Activated CD8-positive, alpha-beta memory T cell treated with anti-CD3 and anti-CD28 coated beads for 4 hours (primary cell): ENCODE measurements around the gene EXOC3L4.

ENCODE experiments used
- DNase-seq, 2 donors: peaks; one replicate each; pipeline ENCODE4 v3.0.0-alpha.2; 2020; ENCODE audit warnings: low read depth in 2 of 2

EXOC3L4 gene

DNA sequence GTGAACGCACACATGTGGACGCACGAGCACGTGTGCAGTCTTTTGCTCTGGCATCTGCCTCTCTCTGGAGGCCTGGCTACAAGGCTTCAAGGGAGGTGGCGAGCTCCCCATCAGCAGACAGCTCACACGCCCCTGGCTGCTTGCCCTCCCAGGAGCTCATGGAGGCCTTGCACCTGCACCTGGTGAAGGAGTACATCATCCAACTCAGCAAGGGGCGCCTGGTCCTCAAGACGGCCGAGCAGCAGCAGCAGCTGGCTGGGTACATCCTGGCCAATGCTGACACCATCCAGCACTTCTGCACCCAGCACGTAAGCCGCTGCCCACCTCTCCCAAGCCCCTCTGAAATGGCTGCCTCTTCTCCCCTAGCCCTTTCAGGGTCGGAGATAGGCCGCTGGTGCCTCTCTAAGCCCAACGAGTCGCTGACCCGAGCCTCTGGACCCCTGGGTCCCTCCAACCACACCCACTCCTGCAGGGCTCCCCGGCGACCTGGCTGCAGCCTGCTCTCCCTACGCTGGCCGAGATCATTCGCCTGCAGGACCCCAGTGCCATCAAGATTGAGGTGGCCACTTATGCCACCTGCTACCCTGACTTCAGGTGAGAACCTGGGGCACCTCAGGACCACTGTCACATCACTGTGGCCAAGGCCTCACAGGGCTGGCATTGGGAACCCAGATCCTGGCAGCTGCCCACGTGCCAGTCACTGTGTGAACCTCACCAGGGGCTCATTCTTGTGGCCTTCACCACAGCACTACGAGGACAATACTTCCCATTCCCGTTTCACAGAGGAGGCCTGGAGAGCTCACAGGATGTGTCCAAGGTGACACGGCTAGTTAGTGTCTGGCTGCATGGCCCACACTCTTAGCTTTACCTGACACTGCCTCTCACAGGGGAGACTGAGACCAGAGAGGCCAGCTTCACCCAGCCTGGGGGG is 39.0 kb downstream of the EXOC3L4 start:
- no peak for DNase-seq

DNA sequence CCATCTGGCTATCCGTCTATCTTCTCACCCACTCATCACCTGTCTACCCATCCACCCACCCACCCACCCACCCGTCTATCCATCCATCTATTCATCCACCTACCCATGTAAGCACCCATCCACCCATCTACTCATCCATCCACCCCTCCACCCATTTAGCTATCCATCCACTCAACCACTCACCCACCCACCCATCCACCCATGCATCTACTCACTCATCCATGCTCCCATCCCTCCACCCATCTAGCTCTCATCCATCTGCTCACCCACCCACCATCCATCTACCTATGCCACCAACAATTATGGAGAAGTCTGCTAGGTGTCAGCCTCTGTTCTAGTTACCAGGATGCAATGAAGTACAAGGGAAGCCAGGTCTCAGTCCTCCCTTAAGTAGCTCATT is 39.9 kb downstream of the EXOC3L4 start:
- no peak for DNase-seq

DNA sequence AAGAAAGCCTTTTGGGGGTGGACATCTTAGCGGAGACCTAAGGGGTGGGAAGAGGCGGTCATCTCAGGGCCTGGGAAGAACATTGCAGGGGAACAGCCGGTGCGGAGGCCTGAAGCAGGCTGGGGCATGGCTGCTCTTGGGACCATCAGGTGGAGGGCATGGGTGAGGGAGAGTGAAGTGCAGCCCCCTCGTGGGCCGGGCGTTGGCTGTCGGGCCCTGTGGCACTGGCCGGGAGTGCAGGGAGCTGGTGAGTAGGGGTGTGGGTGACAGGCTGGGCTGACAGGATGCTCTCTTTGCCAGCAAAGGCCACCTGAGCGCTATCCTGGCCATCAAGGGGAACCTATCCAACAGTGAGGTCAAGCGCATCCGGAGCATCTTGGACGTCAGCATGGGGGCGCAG is 40.4 kb downstream of the EXOC3L4 start:
- DNase-seq = no peak

DNA sequence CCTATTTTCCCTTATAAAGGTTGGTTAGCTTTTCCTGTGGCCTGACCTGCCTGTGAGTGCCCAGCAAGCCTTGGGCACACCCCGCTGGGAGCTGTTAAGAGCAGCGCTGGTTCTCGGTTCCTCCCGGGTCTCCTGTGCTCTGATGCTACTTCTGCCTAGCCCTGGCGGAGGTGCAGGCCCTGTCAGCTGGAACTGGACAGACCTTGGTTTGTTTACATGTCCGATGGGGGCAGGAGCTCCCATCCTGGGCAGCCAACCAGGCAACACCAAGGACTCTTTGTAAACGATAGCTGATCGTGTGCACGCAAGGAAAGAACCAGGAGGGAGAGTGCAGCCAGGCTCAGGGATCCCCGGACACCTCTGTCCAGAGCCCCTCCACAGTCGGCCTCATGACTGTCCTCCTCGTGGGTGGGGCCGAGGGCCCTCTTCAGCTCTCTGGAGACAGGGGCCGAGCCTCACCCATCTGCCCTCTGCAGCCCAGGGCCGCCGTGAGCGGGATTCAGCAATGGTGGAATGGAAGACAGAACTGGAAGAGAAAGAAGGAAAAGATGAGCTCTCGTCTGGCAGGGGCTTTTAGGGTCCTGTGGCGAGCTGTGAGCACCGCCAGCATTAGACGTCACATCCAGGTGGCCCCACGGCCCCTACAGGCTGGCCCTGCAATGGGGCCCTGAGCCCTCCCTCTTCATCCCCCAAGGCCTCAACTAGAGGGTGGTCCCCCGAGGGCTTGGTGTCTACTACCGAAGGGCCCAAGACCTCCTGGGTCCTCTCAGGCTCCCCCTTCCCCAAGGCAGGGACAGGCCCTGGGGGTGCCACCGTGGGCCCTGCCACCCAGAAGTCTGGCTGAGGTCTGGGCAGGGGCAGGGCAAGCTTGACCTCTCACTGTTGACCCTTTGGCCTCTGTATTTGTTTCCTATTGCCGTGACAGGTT is 41.1 kb downstream of the EXOC3L4 start:
- DNase-seq = no peak

DNA sequence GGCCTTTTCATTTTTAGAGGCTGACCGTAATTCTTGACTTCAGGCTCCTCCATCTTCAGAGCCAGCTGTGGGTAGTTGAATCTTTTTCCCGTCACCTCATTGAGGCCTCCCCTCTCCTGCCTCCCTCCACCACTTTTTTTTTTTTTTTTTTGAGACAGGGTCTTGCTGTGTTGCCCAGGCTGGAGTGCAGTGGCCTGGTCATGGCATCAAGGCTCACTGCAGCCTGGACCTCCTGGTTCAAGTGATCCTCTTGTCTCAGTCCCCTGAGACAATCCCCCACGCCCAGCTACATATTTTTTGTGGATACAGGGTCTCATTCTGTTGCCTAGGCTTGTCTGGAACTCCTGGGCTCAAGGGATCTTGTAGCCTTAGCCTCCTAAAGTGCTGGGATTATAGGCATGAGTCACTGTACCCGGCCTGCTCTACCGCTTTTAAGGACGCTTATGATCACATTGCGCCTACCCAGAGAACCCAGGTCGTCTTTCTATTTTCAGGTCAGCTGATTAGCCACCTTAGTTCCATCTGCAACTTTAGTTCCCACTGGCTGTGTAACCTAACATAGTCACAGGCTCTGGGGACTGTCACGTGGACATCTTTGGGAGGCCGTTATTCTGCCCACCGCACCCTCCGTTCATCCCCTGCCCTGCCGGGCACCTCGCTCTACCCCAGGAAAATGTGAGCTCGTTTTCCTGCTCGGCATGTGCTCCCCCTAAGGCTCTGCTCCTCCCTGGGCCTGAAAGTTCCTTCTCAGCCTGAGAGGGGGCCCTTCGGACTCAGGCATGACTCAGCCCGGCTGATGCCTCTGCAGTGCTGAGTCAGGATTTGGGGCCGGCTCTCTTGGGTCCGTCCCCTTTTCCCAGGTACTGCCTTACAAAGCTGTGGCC is 42.1 kb downstream of the EXOC3L4 start:
- no peak for DNase-seq

DNA sequence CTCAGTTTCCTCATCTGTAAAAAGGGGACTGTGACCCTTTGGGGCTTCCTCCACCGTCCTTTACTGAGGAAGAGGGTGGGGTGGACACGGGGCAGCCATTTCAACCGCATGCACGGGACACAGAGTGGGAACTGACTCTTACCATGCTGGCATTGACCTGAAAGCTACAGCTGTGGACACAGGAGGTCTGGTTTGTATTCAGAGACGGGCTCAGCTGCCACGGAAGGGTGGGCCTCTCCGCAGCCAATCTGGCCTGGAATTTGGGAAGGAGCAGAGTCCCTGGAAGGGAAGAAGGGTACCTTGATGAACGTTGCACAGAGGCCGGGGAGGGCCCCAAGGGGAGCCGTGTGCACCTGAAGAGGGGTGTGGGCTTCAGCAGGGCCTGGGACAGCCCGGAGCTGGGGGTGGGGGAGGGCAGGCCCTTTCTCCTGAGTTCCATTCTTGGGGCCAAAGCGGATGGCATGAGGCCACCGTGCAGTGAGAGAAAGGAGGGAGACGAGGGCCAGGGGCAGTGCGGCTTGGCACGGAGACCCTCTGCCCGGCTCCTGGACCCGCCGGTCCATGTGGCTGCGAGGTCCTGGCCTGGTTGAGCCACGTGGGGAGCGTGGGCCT is 43.3 kb downstream of the EXOC3L4 start:
- no peak for DNase-seq

DNA sequence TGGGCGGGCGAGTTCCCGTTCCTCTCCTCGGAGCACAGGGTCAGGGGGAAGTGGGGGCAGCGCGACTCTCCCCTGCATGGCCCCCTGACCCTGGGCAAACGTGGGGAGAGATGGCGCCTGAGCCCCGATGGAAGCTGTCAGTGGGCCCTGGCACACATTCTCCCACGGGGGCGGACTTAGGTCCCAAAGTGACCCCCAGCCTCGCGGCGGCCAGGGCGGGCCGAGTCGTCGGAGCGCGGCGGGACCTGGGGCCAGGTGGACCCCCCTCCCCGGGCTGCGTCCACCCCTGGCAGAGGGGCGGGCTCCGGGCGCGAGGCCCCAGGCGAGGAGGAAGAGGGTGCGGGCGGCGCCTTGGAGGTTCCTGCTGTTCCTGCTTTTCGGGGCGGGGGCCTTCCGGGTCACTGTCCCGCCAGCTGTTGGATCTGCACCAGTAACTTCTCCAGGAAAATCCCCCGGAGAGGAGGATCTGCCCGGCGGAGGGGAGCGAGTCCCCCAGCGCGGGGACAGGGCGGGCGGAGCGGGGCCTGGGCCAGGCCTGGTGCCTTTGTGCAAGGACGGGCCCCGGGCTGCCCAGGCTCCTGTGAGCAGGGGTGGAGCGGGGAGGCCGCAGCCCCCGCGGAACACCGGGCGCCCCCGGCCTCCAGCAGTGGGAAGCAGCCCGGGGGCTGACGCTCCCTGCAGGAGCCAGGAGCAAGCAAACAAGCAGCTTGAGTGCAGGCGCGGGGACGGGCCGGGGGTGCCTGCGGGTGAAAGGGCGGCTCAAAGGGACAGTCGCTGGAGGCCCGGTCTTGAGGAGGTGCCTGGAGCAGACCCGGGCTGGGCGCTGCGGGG is 44.0 kb downstream of the EXOC3L4 start:
- DNase-seq = no peak

DNA sequence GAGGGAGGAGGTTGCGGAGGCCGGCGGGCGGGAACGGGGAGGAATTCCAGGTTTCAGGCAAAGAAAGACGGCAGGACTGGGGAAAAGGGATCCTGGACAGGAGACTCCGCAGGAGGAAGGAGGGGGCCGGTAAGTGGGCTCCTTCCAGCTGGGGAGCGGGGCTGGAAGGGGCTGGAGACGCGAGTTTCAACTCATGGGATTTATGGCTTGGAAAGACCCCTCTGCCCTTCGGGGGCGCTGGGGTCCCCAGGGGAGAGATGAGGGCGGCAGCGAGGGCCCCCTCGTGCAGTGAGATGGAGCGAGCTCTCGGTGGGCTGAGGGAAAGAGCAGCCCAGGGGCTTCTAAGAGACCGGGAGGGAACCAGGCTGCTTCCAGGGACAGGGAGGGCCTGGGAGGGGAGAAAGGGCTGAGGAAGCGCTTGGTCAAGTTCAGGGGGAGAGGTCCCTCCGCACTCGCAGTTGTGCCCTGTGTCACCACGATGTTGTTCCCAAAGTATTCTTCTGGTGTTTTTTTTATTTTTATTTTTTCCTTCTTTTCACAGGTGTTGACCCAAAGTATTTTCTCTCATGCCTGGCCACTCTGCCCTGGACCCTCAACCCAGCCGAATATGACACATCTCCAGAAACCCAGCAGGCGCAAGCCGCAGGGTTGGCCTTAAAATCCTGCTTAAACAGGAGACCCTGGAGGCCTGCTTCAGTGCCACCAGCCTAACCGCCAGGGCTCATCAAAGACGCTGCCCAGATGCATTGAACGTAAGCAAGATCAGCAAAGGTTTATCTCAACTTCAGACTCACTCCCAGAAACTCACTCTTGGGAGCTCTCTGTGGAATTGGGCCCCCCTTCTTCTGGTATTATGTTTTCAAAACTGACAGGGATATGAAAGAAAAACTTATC is 44.9 kb downstream of the EXOC3L4 start:
- no peak for DNase-seq

DNA sequence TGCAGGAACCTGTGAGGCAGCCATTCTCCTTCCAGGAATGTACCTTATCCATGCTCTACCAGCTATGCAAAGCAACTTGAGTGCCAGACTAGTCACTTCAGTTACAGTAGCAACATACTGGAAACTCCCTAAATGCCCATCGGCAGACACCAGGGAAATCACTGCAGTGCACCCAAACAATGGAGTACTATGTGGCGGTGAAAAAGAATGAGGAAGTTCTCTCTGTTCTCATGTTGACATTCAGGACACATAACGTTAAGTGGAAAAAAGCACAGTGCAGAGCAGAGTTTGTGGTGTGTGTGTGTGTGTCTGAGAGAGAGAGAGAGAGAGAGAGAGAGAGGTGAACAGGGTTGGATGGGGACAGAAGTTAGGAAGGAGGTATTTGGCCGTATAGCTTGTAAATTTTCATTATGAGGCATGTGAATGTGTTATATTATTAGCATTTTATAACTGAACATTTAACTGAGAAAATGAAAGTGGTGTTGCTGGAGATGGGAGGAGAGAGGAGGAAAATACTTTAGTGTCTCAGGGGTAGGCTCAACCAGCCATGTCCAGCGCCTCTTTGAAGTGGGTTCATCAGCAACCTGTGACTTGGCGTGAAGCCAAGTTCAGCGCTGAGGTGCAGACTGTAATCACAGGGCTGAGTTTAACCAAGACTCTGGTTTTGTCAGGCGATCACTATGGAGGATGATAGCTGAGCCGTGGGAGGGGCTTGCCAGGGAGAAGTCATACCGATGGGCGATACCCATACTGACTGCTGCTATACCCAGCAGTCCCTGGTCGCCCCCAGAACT is 46.0 kb downstream of the EXOC3L4 start:
- no peak for DNase-seq

DNA sequence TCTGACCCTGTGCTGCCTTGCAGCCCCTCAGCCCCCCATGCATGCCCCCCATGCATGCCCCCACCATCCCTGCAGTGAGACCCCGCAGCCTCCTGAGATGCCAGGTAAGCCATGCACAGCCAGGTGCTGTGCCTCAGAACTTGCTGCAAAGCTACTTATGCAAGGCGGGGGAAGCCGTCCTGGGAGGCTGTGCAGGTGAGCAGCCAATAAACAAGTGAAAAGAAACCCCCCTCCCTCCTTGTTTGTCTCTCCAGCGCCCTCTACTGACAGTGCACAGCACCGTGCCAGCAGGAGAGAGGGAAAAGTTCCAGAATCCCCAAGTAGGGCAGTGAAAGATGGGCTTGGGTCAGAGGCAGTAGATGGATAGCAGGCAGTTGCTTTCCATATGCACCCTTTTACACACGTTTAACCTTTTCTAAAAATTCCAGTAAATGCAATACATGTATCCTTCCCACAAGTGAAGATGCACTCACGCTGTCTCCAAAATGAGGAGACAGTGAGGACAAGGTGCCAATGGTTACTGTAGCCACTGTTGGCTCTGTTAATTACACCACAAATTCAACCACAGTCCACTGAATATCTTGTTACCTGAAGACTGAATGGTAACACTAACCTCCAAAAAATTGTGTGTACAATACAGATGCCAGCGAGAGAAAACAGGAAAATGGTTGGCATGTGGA is 46.7 kb downstream of the EXOC3L4 start:
- DNase-seq = no peak

DNA sequence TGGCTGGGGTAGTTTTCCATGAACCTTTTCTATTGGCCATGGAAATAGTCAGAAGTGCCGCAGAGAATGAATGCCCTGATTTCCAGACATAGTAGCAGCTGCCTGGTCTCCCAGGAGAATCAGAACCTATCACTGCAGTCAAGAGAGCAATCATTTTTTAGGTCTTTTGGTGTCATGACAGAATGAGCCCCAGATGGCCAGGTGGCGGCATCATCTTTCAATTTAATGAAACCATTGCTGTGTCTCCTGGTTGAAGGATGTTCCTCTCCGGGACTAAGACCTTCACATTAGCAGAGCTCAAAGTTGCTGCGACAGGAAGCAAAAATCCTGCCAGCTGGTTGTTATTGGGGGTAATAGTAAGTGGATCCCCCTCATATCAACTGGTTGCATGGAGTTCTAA is 47.5 kb downstream of the EXOC3L4 start:
- DNase-seq = no peak

DNA sequence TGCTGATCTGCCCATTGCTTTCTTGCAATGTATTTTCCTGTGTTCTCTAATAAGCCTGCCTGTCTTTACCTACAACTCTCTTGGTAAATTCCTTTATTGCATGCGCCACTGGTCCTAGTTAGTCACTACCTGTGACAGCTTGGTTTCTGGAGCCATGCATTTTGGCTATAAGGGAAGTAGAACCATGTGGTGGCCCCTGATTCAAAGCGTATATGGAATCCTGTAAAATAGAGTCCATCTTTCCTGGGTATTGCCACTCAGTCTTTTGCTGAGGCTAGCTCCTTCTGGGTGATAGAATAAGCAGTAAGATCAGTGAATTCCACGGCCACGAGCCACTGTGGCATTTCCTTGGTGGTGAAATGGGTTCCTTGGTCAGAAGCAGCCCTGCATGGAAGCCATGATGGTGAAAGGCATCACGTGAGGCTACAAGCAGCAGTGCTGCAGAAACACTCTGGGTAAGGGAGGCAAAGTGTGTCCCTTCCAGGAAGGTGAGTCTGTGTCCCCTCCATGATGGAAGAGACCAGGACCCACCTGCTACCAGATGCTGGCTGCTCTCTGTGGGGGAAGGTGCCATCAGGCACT is 48.3 kb downstream of the EXOC3L4 start:
- DNase-seq = no peak

DNA sequence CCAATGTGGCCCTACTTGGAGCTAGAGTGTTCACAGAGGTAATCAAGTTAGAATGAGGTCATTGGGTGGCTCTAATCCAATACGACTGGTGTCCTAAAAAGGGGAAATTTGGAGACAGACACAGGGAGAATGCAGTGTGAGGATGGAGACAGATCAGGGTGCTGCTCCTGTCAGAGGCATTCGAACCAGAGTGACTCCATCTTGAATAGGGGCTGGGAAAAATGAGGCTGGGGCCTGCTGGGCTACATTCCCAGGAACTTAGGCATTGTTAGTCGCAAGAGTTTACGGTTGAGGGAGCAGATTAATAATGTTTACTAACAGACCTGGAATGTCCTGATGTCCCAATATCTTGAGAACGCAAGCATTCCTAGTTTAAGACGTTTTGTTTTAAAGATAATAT is 49.0 kb downstream of the EXOC3L4 start:
- DNase-seq = no peak

DNA sequence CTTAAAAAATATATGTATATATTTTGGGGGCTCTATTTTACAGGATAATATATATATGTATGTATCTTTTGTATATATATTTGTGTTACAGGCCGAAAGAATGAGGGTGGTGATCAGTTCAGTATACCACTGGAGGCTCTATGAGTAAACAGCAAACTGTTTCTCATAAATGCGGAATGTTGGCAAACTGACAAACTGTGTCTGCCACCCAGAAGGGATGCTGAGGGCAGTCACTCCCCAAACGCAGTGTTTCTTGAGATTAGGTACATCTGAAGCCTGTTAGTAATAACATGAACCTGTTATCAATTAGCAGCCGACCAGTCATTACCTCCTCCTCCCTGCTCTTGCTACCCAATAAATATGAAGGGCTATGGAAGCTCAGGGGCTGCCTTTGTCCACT is 49.6 kb downstream of the EXOC3L4 start:
- DNase-seq = no peak

DNA sequence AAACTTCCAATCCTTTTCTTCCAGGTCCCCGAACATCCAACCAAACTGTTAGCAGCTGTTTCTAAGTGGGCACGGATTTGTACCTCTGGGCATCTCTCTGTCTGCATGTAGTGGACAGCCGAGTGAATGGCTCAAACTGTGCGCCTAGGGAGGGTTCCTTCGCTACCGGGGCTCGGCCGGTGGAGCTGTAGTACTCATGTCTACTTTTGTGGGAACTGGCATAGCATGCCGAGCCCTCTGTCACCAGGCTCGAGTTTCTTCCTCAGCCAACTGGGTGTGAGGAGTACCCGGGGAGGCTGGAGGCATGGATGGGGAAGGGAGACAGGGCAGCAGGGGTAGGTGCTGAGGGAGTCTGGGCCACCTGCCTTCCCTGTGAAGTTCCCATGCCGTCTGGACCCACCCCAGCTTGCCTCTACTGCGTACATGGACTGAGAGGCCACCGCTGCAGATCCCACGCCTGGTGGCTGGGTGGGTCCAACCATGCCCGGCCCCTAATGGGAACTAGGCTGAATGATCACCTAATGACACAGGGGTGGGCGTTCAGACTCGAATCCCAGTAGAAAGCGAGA is 51.7 kb downstream of the EXOC3L4 start:
- DNase-seq = no peak

DNA sequence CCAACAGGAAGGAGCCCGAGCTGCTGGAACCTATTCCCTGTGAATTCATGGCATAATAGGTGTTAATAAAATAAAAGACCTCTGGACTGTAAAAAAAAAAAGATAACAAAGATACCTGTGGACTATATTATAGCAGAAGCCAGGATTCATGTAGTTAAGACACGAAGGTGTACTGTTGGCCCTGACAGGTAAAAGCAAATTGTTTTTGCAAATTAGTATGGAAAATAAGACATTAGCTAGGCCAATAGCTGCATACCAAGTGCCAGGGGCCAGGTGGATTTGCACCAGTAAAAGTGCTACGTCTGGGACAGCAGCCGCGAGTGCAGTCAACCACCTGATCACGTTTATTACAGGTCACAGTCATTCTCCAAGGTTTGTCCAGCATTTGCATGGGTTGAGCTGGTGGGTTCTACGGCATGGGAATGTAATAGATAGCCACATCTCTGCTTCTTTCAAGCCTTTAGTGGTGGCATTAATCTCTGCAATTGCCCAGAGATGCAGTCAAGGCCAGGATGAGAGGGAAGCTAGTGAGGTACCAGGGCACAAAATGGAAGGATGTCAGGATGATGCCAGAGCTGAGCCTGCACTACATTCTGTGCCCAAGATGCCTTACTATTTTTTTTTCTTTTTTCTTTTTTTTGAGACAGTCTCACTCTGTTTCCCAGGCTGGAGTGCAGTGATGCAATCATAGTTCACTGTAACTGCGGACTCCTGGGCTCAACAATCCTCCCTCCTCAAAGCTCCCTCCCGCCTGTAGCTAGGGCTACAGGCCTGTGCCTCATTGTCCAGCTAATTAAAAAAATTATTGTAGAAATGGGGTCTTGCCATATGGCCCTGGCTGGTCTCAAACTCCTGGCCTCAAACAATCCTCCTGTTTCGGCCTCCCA is 55.1 kb downstream of the EXOC3L4 start:
- DNase-seq = no peak
